Measurements from ENCODE around the gene ALAS1. TPM values are rescaled to one million over a fixed set of nuclear protein-coding genes. Genes with fewer than 3 reads are reported as not detected.

Gene ALAS1
- total RNA-seq, 2 experiments from 2014 or later: 71.7 to 73.8 TPM

DNA sequence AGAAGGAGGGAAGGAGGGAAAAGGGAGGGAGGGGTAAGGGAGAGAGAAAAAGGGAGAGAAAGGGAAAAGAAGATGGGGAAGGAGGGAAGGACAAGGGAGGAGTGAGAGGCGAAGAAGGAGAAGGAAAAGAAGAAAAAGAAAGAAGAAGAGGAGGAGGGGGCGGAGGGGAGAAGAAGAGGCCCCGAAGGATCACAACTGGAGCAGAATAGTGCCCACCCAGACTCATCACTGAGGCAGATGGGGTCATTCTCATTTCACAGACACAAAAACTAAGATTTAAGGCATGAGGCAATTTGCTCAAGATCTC lies 2.7 kb upstream of the ALAS1 start:
- ChIA-PET CTCF (no interaction called here), POLR2A (no interaction called here)

DNA sequence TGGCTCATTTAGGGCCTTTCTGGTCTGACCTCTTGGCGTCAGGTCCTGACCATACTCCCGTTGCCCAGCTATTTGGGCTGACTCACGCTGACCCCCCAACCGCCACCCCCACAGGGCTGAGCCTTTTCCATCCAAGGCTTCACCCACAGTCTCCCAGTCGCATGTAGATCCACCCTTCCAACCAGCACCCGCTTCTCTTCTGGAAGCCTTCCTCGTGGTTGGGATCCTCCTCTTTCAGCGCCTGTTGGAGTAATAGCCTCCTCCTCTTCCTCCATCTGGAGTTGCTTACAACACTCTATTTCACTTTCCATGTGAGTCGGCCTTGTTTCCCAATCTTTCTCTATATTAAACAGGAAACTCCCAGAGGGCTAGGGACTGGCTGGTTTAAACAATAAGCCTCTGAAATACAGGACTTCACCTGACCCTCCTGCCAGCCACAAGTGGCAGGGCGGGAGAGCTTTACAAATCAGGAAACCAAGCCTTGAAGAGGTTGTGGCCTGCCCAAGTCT lies 2.1 kb upstream of the ALAS1 start:
- ChIA-PET POLR2A (no interaction called here), CTCF (interaction anchor here (1.6 kb wide), 1 partner anchor 194 kb away, joined by 3 read pairs; no protein-coding TSS in a partner anchor)

DNA sequence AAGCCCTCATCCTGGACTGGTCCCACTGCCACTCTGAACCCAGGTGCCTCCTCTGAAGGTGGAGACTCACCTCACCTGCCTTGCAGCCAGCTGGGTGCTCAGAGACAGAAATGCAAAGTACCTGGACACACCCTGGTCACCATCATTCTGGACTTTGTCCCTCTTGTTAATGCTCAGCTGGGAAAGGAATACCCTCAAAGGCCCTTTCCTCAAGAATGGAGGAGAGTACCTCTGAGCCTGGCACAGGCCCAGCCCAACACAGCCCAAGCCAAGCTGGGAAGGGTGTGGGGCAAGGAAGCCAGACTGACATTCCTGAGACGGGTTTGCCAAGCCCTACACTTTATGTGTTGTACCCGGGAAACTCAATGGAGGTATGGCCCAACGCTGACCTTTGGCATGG lies 983 bp upstream of the ALAS1 start:
- CTCF ChIA-PET: interaction anchor here (1.6 kb wide), 1 partner anchor 195 kb away, joined by 3 read pairs; no protein-coding TSS in a partner anchor
- POLR2A ChIA-PET: interaction anchor here (0.9 kb wide), 1 partner anchor 43 kb away, joined by 4 read pairs; the partner anchor contains the start of gene POC1A

- ChIA-PET POLR2A (interaction anchor here (0.9 kb wide), 1 partner anchor 43 kb away, joined by 4 read pairs; the partner anchor contains the start of gene POC1A), CTCF (interaction anchor here (0.8 to 1.6 kb wide), 2 partner anchors 10 to 196 kb away, joined by 3 read pairs; no protein-coding TSS in a partner anchor)
These were observed 490 bp upstream of the ALAS1 start for GRCh38 chr3:52197499-52197841.

- ChIA-PET CTCF (interaction anchor here (1.0 kb wide), 1 partner anchor 22 kb away, joined by 3 read pairs; no protein-coding TSS in a partner anchor), POLR2A (interaction anchor here (0.5 kb wide), 1 partner anchor 21 kb away, joined by 5 read pairs; no protein-coding TSS in a partner anchor)
These were observed 966 bp downstream of the ALAS1 start for GRCh38 chr3:52198643-52199608.

- ChIA-PET CTCF (interaction anchor here (0.5 to 0.9 kb wide), 2 partner anchors 54 to 200 kb away, joined by 3 read pairs; no protein-coding TSS in a partner anchor), POLR2A (no interaction called here)
These were observed 3.2 kb downstream of the ALAS1 start for GRCh38 chr3:52200981-52201679.

GRCh38 chr3:52202384-52203077 lies 4.6 kb downstream of the ALAS1 start:
- ChIA-PET CTCF (interaction anchor here (0.9 to 1.3 kb wide), 4 partner anchors 17 to 229 kb away, joined by 3 to 4 read pairs (median 3); partner anchors contain the start of gene ABHD14B), POLR2A (interaction anchor here (0.5 kb wide), 1 partner anchor 76 kb away, joined by 3 read pairs; the partner anchor contains the start of gene WDR82)

DNA sequence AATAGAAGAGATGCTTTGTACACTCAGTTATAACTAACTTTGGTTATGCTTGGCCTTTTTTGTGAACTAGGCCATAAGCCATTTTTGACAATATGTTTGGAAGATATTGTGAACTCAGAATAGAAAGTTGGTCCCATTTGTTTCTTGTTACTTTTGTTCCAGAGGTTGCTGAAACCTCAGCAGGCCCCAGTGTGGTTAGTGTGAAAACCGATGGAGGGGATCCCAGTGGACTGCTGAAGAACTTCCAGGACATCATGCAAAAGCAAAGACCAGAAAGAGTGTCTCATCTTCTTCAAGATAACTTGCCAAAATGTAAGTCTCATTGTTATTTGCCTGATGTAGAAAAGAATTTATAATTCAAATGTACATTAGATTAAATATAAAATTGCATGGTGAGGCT lies 5.7 kb downstream of the ALAS1 start:
- ChIA-PET CTCF (interaction anchor here (1.3 kb wide), 1 partner anchor 16 kb away, joined by 3 read pairs; no protein-coding TSS in a partner anchor), POLR2A (no interaction called here)

DNA sequence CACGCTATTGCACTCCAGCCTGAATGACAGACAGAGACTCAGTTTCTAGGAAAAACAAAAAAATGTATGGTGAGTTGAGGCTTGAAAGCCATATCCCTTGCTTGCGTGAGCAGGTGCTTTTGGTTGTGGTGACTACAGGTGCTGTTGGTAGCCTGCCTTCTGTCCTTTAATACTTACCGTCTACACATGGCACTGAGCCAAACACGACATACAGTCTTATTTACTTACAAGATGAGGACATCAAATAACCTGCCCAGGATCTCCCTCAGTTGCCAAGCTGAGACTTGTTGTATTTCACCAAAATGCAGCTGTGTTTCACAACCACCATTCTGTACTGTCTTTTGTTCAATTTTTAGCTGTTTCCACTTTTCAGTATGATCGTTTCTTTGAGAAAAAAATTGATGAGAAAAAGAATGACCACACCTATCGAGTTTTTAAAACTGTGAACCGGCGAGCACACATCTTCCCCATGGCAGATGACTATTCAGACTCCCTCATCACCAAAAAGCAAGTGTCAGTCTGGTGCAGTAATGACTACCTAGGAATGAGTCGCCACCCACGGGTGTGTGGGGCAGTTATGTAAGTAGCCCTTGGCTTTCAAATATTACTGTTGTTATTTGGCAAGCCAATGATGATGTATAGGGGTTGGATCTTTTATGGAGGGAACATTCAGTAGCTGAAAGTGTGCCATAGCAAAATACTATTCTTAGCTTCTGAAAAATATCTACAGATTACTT lies 6.5 kb downstream of the ALAS1 start:
- ChIA-PET CTCF (interaction anchor here (2.9 kb wide), 1 partner anchor 16 kb away, joined by 13 read pairs; no protein-coding TSS in a partner anchor), POLR2A (no interaction called here)

DNA sequence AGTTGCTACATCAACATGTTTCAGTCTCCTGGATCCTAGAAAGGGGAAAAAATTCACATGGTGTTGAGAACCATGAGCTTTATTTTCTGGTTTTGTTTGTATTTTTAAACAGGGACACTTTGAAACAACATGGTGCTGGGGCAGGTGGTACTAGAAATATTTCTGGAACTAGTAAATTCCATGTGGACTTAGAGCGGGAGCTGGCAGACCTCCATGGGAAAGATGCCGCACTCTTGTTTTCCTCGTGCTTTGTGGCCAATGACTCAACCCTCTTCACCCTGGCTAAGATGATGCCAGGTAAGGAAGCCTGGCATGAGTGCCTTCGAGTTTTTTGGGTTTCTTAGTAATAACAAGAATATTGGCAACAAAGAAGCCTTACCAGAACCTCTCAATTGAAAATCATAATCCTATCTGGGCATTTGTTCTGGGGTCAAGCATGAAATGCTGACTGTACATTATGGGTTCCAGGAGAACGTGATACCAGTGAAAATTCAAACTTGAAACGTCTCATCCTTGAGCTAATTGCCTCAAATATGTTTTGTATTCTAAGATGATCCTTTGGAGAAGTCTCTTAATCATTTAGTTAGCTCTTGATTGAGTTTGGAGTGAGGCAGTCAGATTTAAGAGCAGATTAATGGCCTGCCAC lies 7.9 kb downstream of the ALAS1 start:
- ChIA-PET CTCF (interaction anchor here (0.9 to 2.9 kb wide), 3 partner anchors 15 to 204 kb away, joined by 3 to 13 read pairs (median 3); no protein-coding TSS in a partner anchor), POLR2A (no interaction called here)

DNA sequence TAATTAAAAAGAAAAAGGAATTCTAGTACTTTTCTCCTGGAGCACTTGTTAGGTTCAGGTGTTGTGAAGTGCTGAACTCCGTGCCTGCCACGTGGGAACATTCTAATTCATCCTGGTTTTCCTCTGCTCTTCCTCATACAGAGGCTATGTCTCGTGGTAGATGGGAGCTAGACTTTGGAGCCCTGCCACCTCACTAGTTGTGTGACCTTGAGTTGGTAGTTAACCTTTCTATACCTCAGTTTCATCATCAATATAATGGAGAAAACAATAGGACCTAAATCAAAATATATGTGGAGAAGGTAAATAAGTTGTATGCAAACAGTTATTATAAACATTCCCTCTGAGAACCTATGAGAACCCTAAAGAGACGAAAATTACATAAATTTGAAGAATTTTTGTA lies 10.6 kb downstream of the ALAS1 start:
- CTCF ChIA-PET: interaction anchor here (1.4 to 2.0 kb wide), 2 partner anchors 11 to 23 kb away, joined by 4 to 12 read pairs; no protein-coding TSS in a partner anchor
- POLR2A ChIA-PET: no interaction called here

DNA sequence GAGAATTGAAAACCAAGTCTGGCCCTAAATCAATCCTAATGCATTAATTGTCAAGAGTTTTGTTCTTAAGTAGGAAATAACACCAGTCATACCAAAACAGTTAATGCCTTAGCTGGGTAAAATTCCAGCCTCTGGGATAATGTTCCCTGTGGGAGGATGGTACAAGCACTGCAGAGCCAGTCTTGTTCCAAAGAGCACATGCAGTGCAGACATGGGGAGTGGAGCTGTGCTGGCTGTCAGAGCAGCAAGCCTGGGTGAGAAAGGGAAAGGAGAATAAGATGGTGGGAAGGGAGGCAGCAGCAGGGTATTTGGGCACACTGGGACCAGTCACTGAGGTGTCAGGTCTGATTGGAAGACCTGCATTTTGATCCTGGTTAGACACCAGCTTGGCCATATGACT lies 12.1 kb downstream of the ALAS1 start:
- CTCF ChIA-PET: interaction anchor here (1.2 to 2.0 kb wide), 4 partner anchors 10 to 209 kb away, joined by 3 to 12 read pairs (median 4); no protein-coding TSS in a partner anchor
- POLR2A ChIA-PET: interaction anchor here (0.5 to 0.6 kb wide), 2 partner anchors 173 to 228 kb away, joined by 4 to 6 read pairs; no protein-coding TSS in a partner anchor

GRCh38 chr3:52210550-52211046 lies 12.6 kb downstream of the ALAS1 start:
- POLR2A ChIA-PET: interaction anchor here (0.5 to 0.6 kb wide), 2 partner anchors 174 to 229 kb away, joined by 4 to 6 read pairs; no protein-coding TSS in a partner anchor
- CTCF ChIA-PET: interaction anchor here (1.2 to 2.0 kb wide), 2 partner anchors 9 to 202 kb away, joined by 3 to 12 read pairs; no protein-coding TSS in a partner anchor

- CTCF ChIA-PET: interaction anchor here (1.0 to 1.5 kb wide), 2 partner anchors 10 to 20 kb away, joined by 3 to 4 read pairs; no protein-coding TSS in a partner anchor
- POLR2A ChIA-PET: no interaction called here
These were observed 13.4 kb downstream of the ALAS1 start for GRCh38 chr3:52211268-52211891.

DNA sequence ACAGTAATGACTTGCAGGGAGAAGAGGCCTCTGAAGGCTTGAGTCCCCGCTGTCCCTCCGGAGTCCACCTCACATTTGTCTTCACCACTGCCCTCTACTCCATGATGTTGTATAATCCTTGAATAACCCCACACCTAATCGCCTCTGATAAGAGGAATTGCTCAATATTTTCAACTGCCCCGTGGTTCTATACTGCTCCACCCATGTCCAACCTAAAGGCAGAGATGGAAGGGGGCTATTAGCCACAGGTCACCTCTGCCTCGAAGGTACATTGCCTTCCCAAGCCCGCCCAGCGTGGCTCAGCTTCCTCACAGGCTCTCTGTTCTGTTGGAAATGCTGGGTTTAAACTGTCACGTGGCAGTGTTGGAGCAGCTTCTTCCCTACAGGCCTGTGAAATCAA lies 15.0 kb downstream of the ALAS1 start:
- POLR2A ChIA-PET: no interaction called here
- CTCF ChIA-PET: interaction anchor here (1.4 to 1.5 kb wide), 2 partner anchors 8 to 127 kb away, joined by 4 to 5 read pairs; no protein-coding TSS in a partner anchor

- CTCF ChIA-PET: no interaction called here
- POLR2A ChIA-PET: no interaction called here
These were observed 15.9 kb downstream of the ALAS1 start for GRCh38 chr3:52213901-52214300.

DNA sequence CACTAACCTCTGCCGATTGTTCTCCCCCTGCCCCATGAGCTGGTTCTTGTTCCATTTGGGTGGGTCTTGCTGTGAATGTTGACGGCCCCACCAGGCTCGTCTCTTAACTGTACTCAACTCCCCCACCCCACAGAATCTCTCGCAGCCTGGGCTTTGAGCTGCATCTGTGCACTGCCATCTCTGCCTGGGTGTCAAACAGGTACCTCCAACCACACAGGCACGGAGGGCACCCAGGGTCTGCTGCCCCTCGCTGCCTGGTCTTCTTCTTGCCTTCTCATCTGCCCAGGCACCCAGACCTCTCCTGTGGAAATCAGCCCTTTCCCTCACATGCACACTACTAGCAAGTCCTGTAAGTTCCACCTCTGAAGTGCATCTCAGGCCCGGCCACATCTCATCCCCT lies 17.4 kb downstream of the ALAS1 start:
- POLR2A ChIA-PET: interaction anchor here (0.6 kb wide), 1 partner anchor 33 kb away, joined by 3 read pairs; no protein-coding TSS in a partner anchor
- CTCF ChIA-PET: interaction anchor here (1.1 kb wide), 1 partner anchor 162 kb away, joined by 3 read pairs; no protein-coding TSS in a partner anchor
